Testis (tissue), 2 donors: Measurements from ENCODE around the gene KIAA1755.

ENCODE experiments used
- POLR2A ChIP-seq: fragments of 450-650 bp; IDR thresholded peaks from one replicate; pipeline ENCODE4 v1.6.1; 2017; ENCODE audit warnings: antibody characterized with exemption, mild to moderate bottlenecking, moderate library complexity
- TF ChIP-seq, protein P1 (sequence below), 3 experiments: fragments of 450-650 bp in 2 of 3; fragments of 200-600 bp in 1 of 3; sonication (generic) in 1 of 3; IDR thresholded peaks; one replicate each; pipeline ENCODE4 v1.5.1; 2016 to 2019; ENCODE audit warnings: antibody characterized with exemption in 3 of 3, mild to moderate bottlenecking in 2 of 3, moderate library complexity in 1 of 3

GRCh38 chr20:38207621-38208020, 52.9 kb downstream of the KIAA1755 start:
- TF ChIP-seq, protein P1, sequence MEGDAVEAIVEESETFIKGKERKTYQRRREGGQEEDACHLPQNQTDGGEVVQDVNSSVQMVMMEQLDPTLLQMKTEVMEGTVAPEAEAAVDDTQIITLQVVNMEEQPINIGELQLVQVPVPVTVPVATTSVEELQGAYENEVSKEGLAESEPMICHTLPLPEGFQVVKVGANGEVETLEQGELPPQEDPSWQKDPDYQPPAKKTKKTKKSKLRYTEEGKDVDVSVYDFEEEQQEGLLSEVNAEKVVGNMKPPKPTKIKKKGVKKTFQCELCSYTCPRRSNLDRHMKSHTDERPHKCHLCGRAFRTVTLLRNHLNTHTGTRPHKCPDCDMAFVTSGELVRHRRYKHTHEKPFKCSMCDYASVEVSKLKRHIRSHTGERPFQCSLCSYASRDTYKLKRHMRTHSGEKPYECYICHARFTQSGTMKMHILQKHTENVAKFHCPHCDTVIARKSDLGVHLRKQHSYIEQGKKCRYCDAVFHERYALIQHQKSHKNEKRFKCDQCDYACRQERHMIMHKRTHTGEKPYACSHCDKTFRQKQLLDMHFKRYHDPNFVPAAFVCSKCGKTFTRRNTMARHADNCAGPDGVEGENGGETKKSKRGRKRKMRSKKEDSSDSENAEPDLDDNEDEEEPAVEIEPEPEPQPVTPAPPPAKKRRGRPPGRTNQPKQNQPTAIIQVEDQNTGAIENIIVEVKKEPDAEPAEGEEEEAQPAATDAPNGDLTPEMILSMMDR (IDR thresholded peaks at IDR 0.05): no peak
- TF ChIP-seq POLR2A: no peak
